GM15510 (cell line): ENCODE measurements around the gene CASR.

Source experiments
- POLR2A ChIP-seq: IDR thresholded peaks from 3 replicates; pipeline ENCODE4 v1.6.1; 2011; ENCODE audit warnings: borderline replicate concordance; ENCODE audit not compliant: insufficient read length; ENCODE audit errors: extremely low read depth

CASR gene

GRCh38 chr3:122271246-122271898, 87.9 kb downstream of the CASR start:
- TF ChIP-seq POLR2A = no peak

GRCh38 chr3:122272879-122273278, 89.4 kb downstream of the CASR start:
- no peak for TF ChIP-seq POLR2A

DNA sequence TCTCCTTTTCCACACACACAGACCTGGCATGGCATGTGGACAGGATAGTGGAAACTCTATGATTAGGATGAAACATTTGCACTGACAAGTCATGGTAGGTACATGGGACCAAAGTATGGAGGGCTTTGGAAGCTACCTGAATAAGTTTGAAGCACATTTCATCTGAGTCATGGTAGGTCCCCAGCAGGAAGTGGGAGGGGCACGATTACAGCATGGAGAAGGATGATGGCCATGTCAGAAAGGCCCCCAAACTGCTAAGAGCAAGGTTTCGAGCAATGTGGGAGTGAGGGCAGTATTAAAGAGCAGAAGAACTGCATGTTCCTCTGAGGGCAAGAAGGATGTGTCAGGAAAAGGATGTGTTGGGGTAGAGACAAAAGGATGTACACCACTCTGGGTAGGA, 90.0 kb downstream of the CASR start:
- no peak for TF ChIP-seq POLR2A

DNA sequence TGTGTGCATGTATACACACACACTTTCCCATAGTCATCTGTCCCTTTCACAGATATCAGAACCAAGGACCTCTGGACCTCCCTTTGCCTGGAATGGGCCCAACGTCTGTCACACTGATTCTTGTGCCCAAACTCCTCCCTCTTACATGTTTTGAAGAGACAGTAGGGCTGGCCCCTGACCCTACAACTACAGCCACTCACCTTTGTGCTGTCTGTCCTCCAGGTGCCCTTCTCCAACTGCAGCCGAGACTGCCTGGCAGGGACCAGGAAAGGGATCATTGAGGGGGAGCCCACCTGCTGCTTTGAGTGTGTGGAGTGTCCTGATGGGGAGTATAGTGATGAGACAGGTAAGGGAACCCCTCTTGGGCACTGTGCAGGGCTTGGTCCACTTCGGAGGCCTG, 98.4 kb downstream of the CASR start:
- TF ChIP-seq POLR2A = no peak

DNA sequence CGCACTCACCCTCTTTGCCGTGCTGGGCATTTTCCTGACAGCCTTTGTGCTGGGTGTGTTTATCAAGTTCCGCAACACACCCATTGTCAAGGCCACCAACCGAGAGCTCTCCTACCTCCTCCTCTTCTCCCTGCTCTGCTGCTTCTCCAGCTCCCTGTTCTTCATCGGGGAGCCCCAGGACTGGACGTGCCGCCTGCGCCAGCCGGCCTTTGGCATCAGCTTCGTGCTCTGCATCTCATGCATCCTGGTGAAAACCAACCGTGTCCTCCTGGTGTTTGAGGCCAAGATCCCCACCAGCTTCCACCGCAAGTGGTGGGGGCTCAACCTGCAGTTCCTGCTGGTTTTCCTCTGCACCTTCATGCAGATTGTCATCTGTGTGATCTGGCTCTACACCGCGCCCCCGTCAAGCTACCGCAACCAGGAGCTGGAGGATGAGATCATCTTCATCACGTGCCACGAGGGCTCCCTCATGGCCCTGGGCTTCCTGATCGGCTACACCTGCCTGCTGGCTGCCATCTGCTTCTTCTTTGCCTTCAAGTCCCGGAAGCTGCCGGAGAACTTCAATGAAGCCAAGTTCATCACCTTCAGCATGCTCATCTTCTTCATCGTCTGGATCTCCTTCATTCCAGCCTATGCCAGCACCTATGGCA, 100.5 kb downstream of the CASR start:
- no peak for TF ChIP-seq POLR2A

- TF ChIP-seq POLR2A = no peak
Measured at GRCh38 chr3:122284486-122284885, 101.0 kb downstream of the CASR start.

GRCh38 chr3:122294359-122294758, 110.9 kb downstream of the CASR start:
- no peak for TF ChIP-seq POLR2A

DNA sequence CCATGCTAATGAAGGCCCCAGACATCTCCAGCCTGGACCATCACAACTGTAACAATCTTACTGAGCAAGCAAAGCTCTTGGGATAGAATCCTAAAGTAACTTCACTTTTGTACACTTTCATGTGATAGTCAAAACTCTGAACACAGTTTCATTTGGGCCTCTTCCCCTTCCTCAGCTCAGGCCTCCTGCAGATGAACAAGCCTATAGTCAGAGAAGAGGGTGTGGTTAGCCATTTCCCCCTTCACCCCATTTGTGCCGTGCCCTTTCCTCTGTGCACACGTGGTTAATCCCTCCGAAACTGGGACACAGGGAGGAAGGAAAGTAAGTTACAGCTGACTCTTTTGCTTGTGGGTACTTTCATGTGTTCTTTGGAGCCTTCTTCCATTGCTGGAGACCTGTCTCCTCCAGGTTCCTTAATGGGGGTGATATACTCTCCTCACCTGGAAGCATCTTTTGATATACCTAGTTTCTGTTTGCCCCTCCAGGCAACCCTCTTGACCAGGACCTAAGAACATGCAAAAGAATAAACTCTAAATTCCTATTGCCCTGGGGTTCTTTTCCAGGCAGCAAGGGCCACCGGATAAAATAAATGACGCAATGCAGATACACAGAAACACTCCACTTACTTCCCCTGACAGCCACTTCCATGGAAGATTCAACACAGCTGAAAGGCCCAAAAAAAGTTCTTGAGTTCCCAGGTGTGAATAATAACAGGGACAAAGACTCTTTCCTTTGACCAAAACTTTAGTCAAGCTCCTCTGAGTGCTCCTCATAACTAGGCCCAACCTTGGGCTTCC, 112.0 kb downstream of the CASR start:
- no peak for TF ChIP-seq POLR2A

- no peak for TF ChIP-seq POLR2A
Measured at GRCh38 chr3:122298239-122298638, 114.8 kb downstream of the CASR start.

GRCh38 chr3:122299215-122299614, 115.7 kb downstream of the CASR start:
- no peak for TF ChIP-seq POLR2A

DNA sequence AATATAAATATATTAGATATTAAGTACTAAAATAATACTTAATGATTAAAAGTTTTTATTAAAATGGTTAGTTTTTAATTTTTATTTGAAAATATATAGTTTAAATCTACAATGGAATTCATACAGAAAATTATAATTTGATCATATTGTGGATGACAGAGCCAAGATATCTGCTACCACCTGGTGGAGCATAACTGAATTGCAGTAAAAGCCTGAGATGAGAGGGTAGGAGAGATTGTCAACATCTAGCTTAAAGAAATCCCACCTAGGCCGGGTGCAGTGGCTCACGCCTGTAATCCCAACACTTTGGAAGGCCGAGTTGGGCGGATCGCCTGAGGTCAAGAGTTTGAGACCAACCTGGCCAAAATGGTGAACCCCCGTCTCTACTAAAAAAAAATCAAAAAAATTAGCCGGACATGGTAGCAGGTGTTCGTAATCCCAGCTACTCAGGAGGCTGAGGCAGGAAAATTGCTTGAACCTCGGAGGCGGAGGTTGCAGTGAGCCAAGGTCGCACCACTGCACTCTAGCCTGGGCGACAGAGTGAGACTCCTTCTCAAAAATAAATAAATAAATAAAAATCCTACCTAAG, 116.5 kb downstream of the CASR start:
- TF ChIP-seq POLR2A = no peak

DNA sequence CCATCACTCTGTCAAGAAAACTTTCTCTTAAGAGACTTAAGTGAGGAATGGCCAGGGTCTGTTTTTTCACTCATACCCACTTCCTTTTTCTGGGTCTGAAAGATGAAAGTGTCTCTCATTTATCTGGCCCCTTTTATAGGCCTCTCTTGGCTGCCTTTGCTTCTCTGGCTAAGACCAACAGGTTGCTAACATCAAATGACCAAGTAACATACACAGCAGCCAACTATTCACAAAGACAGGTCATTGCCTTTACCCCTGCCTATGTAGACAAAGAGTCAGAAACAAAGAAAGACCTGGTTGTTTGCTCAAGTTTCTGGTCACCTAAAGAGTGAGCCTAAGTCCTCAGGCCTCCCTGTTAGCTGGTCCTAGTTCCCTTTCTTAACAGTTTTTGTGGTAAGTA, 117.6 kb downstream of the CASR start:
- TF ChIP-seq POLR2A = no peak

- TF ChIP-seq POLR2A = no peak
Measured at GRCh38 chr3:122305818-122306621, 122.6 kb downstream of the CASR start.

GRCh38 chr3:122306622-122306953, 123.1 kb downstream of the CASR start:
- no peak for TF ChIP-seq POLR2A
